HFFc6 (cell line): ENCODE measurements around the gene YOD1. TPM values are rescaled to one million over a fixed set of nuclear protein-coding genes. Genes with fewer than 3 reads are reported as not detected.
A peak's percentile ranks its signal among the peaks of the same experiment; 100 is the strongest.

ENCODE experiments used
- DNase-seq: peaks from one replicate; pipeline ENCODE4 v3.0.0-alpha.2; 2018
- H3K27ac Mint-ChIP-seq: 2 replicates; pipeline ENCODE4 v1.8.0; 2020; ENCODE audit warnings: mild to moderate bottlenecking, mixed read lengths
- H3K27me3 Mint-ChIP-seq: 2 replicates; pipeline ENCODE4 v1.8.0; 2021; ENCODE audit warnings: mild to moderate bottlenecking, moderate library complexity, mixed read lengths; ENCODE audit not compliant: insufficient read depth
- H3K36me3 Mint-ChIP-seq: 2 replicates; pipeline ENCODE4 v1.8.0; 2021; ENCODE audit warnings: low read depth, mixed read lengths
- H3K4me1 Mint-ChIP-seq: 2 replicates; pipeline ENCODE4 v1.8.0; 2020; ENCODE audit warnings: low read depth, mixed read lengths
- H3K4me3 Mint-ChIP-seq: 2 replicates; pipeline ENCODE4 v1.8.0; 2020; ENCODE audit warnings: mild to moderate bottlenecking, moderate library complexity, mixed read lengths
- H3K9me3 Mint-ChIP-seq: 2 replicates; pipeline ENCODE4 v1.8.0; 2020; ENCODE audit warnings: mild to moderate bottlenecking, mixed read lengths
- CTCF ChIP-seq: fragments of 200-600 bp; sonication (generic); IDR thresholded peaks from 2 replicates; pipeline ENCODE4 v1.5.0; 2021; ENCODE audit warnings: antibody characterized with exemption, mild to moderate bottlenecking
- long read RNA-seq: library from polyadenylated mRNA; unstranded; transcript quantifications from one replicate; pipeline ENCODE4 v2.0.0, GENCODE V29; 2019
- total RNA-seq, 6 experiments: library from RNA; stranded (reverse); fragmentation: NEBNext Ultra II Directional; extraction: Animal tissue kit (Norgen Biotek cat#: 25700); gene quantifications; 2 replicates in 1 of 6; 3 replicates in 5 of 6; pipeline ENCODE4 v1.2.3, GENCODE V29; 2021

Gene YOD1
- 10 to 100 TPM in 1 of 6 experiments, 1 to 10 TPM in 5; 6.5 to 10.6 (median 7.1) TPM for total RNA-seq
- long read RNA-seq, full-length matches to known transcripts: 4 of 6 reads
- long read RNA-seq, partial matches to known transcripts: 0 of 6 reads
- long read RNA-seq, other reads (novel, unspliced or antisense): 2 of 6 reads

DNA sequence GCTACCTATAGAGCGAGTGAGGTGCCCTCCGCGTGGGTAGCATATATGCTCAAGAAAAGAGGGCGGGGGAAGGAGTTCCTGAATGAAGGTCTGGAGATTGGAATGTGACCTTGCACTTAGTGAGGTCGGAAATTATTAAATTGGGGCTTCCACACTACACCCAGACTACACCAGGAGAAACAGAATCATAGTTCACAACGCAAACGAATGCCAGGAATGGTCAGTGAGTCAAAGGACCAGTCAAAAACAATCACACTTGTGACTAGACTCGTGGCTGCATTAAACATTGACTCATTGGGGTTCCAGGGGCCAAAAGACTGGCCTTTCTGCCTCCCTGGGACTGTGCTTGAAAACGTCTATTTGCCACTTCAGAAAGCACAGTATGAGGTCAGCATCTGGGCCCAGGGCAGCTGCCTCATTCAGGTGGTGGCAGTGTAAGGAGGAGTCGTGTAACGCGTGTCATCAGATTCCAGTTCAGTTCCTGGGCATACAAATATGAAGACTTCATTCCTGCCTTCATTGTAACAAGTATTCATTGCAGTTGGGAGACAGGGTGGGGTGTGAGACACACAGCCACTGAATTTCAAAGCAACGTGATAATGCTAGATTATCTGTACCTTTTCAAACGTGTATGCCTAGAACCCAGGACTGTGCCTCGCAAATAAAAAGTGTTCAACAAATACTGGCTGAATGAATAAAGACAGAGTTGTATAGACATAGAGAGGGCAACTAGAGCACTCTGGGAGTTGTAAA, at the start of gene YOD1:
TSS of gene YOD1 (minus strand) at position 18 of the 753 bp plus-strand sequence. CDS start 178 bp downstream, outside the sequence.
- no peak for TF ChIP-seq CTCF
- H3K36me3 Mint-ChIP-seq: peaks cover 31% of the 10 kb centered on the region
- H3K9me3 Mint-ChIP-seq: no peaks in the 10 kb centered on the region
- DNase-seq: peak; percentile 94
- H3K4me1 Mint-ChIP-seq: peaks cover 59% of the 10 kb centered on the region
- H3K27me3 Mint-ChIP-seq: peaks cover 8% of the 10 kb centered on the region
- H3K4me3 Mint-ChIP-seq: peak within 1 kb of the TSS; percentile 97
- peak within 1 kb of the TSS; percentile 96 for H3K27ac Mint-ChIP-seq

GRCh38 chr1:207097871-207098324, 46.9 kb upstream of the YOD1 start:
- Mint-ChIP-seq H3K4me3 (no peak overlapping the region), H3K27me3 (peaks cover 7% of the 10 kb centered on the region), H3K36me3 (no peaks in the 10 kb centered on the region), H3K9me3 (no peaks in the 10 kb centered on the region), H3K4me1 (peaks cover 6% of the 10 kb centered on the region; the same call in 1 of the 2 replicates), H3K27ac (no peak overlapping the region)
- TF ChIP-seq CTCF: no peak
- DNase-seq: no peak

GRCh38 chr1:207093944-207094343, 42.9 kb upstream of the YOD1 start:
- no peaks in the 10 kb centered on the region for H3K36me3 Mint-ChIP-seq
- H3K4me1 Mint-ChIP-seq: peaks cover 8% of the 10 kb centered on the region
- no peaks in the 10 kb centered on the region for H3K9me3 Mint-ChIP-seq
- H3K4me3 Mint-ChIP-seq: no peak overlapping the region
- no peak overlapping the region for H3K27ac Mint-ChIP-seq
- DNase-seq: no peak
- H3K27me3 Mint-ChIP-seq: peaks cover 6% of the 10 kb centered on the region; the same call in 1 of the 2 replicates
- no peak for TF ChIP-seq CTCF

GRCh38 chr1:207091200-207091908, 40.3 kb upstream of the YOD1 start:
- peaks cover 28% of the 10 kb centered on the region for H3K4me1 Mint-ChIP-seq
- H3K27me3 Mint-ChIP-seq: peaks cover 3% of the 10 kb centered on the region; the same call in 1 of the 2 replicates

More at GRCh38 chr1:207091200-207091908, 40.3 kb upstream of the YOD1 start:
- H3K27ac Mint-ChIP-seq: no peak overlapping the region
- no peak for DNase-seq
- no peaks in the 10 kb centered on the region for H3K9me3 Mint-ChIP-seq
- no peak overlapping the region for H3K4me3 Mint-ChIP-seq
- no peak for TF ChIP-seq CTCF
- no peaks in the 10 kb centered on the region for H3K36me3 Mint-ChIP-seq
